Astrocyte (in vitro differentiated cells and primary cell): Measurements from ENCODE around the gene GBE1. TPM values are rescaled to one million over a fixed set of nuclear protein-coding genes. Genes with fewer than 3 reads are reported as not detected.

ENCODE experiments used
- DNase-seq: peaks from one replicate; pipeline ENCODE4 v3.0.0-alpha.2; 2010; ENCODE audit warnings: low read depth
- FAIRE-seq: peaks from 2 replicates; lab custom pipeline; 2011; peaks lifted over from hg19 to GRCh38; lab: Jason Lieb, UNC
- H2AFZ ChIP-seq: 2 replicates; pipeline ENCODE4 v1.6.0; 2012; ENCODE audit warnings: low read depth, low read length, inconsistent platforms
- H3K27ac ChIP-seq: 2 replicates; pipeline ENCODE4 v1.5.1; 2011; ENCODE audit warnings: low read depth, low read length, inconsistent platforms
- H3K27me3 ChIP-seq: 2 replicates; pipeline ENCODE4 v1.6.0; 2011; ENCODE audit warnings: low read length, inconsistent platforms; ENCODE audit not compliant: insufficient read depth
- H3K36me3 ChIP-seq: 2 replicates; pipeline ENCODE4 v1.5.1; 2011; ENCODE audit warnings: low read length, inconsistent platforms; ENCODE audit not compliant: insufficient read depth
- H3K4me1 ChIP-seq: 2 replicates; pipeline ENCODE4 v1.5.1; 2011; ENCODE audit warnings: low read length, inconsistent platforms; ENCODE audit not compliant: insufficient read depth
- H3K4me2 ChIP-seq: 2 replicates; pipeline ENCODE4 v1.6.0; 2012; ENCODE audit warnings: low read length, inconsistent platforms
- H3K4me3 ChIP-seq: 2 replicates; pipeline ENCODE4 v1.5.1; 2011; ENCODE audit warnings: low read depth, mild to moderate bottlenecking, low read length, inconsistent platforms; ENCODE audit not compliant: insufficient read depth
- H3K79me2 ChIP-seq: 2 replicates; pipeline ENCODE4 v1.6.0; 2012; ENCODE audit warnings: mild to moderate bottlenecking, low read length, inconsistent platforms; ENCODE audit not compliant: insufficient read depth
- H3K9ac ChIP-seq: 2 replicates; pipeline ENCODE4 v1.6.0; 2012; ENCODE audit warnings: mild to moderate bottlenecking, low read length, inconsistent platforms
- H3K9me3 ChIP-seq: 2 replicates; pipeline ENCODE4 v1.5.1; 2012; ENCODE audit warnings: low read depth, mild to moderate bottlenecking, low read length, inconsistent platforms; ENCODE audit not compliant: insufficient read depth
- H4K20me1 ChIP-seq: 2 replicates; pipeline ENCODE4 v1.6.0; 2012; ENCODE audit warnings: low read length, inconsistent platforms; ENCODE audit not compliant: insufficient read depth
- H3K27ac Mint-ChIP-seq: one replicate; pipeline ENCODE4 v1.8.0; 2021; ENCODE audit warnings: mild to moderate bottlenecking, mixed read lengths; ENCODE audit not compliant: unreplicated experiment
- H3K27me3 Mint-ChIP-seq: one replicate; pipeline ENCODE4 v1.8.0; 2021; ENCODE audit warnings: low read depth, mixed read lengths; ENCODE audit not compliant: unreplicated experiment
- H3K36me3 Mint-ChIP-seq: one replicate; pipeline ENCODE4 v1.8.0; 2021; ENCODE audit warnings: low read depth, mixed read lengths; ENCODE audit not compliant: unreplicated experiment
- H3K4me1 Mint-ChIP-seq: one replicate; pipeline ENCODE4 v1.8.0; 2021; ENCODE audit warnings: low read depth, mixed read lengths; ENCODE audit not compliant: unreplicated experiment
- H3K4me3 Mint-ChIP-seq: one replicate; pipeline ENCODE4 v1.8.0; 2021; ENCODE audit warnings: mild to moderate bottlenecking, moderate library complexity, mixed read lengths; ENCODE audit not compliant: unreplicated experiment
- H3K9me3 Mint-ChIP-seq: one replicate; pipeline ENCODE4 v1.8.0; 2021; ENCODE audit warnings: mild to moderate bottlenecking, mixed read lengths; ENCODE audit not compliant: unreplicated experiment
- EZH2 ChIP-seq: IDR thresholded peaks from 2 replicates; pipeline ENCODE4 v1.6.1; 2012; ENCODE audit warnings: mild to moderate bottlenecking, low read length, inconsistent platforms; ENCODE audit not compliant: insufficient read depth
- total RNA-seq: library from RNA; stranded (reverse); gene quantifications from 2 replicates; pipeline ENCODE4 v1.2.1, GENCODE V29; 2021
- TF ChIP-seq, protein P1 (sequence below): IDR thresholded peaks from 2 replicates; pipeline ENCODE4 v1.5.1; 2011; ENCODE audit warnings: low read depth, mild to moderate bottlenecking, inconsistent platforms, low read length, moderate library complexity; ENCODE audit not compliant: insufficient read depth

GBE1 gene
- total RNA-seq, 1 donor from 2014 or later = 58.6 TPM

- no peaks in the 10 kb centered on the region for H3K79me2 ChIP-seq
These were observed 207.1 kb downstream of the GBE1 start for GRCh38 chr3:81554388-81554787.

GRCh38 chr3:81550415-81550814 is 211.0 kb downstream of the GBE1 start:
- H4K20me1 ChIP-seq = no peaks in the 10 kb centered on the region
- H3K27me3 Mint-ChIP-seq = no peaks in the 10 kb centered on the region
- H3K36me3 Mint-ChIP-seq = peaks cover 20% of the 10 kb centered on the region
- FAIRE-seq (peak; percentile 39), DNase-seq (peak; percentile 35)
- H3K4me1 Mint-ChIP-seq = peaks cover 8% of the 10 kb centered on the region
- no peaks in the 10 kb centered on the region for H3K4me1 ChIP-seq
- no peak overlapping the region for H3K9ac ChIP-seq
- H3K27ac ChIP-seq = no peak overlapping the region
- H3K27me3 ChIP-seq = no peaks in the 10 kb centered on the region
- peaks cover 6% of the 10 kb centered on the region for H3K9me3 Mint-ChIP-seq
- H3K4me3 ChIP-seq = no peak overlapping the region
- H3K4me2 ChIP-seq = no peak overlapping the region
- H3K4me3 Mint-ChIP-seq = no peak overlapping the region
- H3K9me3 ChIP-seq = no peaks in the 10 kb centered on the region
- H3K36me3 ChIP-seq = no peaks in the 10 kb centered on the region
- H2AFZ ChIP-seq = no peak overlapping the region
- no peak overlapping the region for H3K27ac Mint-ChIP-seq
- TF ChIP-seq EZH2 = no peak
- TF ChIP-seq, protein P1, sequence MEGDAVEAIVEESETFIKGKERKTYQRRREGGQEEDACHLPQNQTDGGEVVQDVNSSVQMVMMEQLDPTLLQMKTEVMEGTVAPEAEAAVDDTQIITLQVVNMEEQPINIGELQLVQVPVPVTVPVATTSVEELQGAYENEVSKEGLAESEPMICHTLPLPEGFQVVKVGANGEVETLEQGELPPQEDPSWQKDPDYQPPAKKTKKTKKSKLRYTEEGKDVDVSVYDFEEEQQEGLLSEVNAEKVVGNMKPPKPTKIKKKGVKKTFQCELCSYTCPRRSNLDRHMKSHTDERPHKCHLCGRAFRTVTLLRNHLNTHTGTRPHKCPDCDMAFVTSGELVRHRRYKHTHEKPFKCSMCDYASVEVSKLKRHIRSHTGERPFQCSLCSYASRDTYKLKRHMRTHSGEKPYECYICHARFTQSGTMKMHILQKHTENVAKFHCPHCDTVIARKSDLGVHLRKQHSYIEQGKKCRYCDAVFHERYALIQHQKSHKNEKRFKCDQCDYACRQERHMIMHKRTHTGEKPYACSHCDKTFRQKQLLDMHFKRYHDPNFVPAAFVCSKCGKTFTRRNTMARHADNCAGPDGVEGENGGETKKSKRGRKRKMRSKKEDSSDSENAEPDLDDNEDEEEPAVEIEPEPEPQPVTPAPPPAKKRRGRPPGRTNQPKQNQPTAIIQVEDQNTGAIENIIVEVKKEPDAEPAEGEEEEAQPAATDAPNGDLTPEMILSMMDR = no peak
- H3K79me2 ChIP-seq = no peaks in the 10 kb centered on the region

More at GRCh38 chr3:81554388-81554787, 207.1 kb downstream of the GBE1 start:
- no peaks in the 10 kb centered on the region for H3K9me3 ChIP-seq
- no peaks in the 10 kb centered on the region for H3K27me3 Mint-ChIP-seq
- peaks cover 6% of the 10 kb centered on the region for H3K36me3 Mint-ChIP-seq
- H4K20me1 ChIP-seq = no peaks in the 10 kb centered on the region
- FAIRE-seq (no peak), DNase-seq (peak; percentile 83)
- H3K9ac ChIP-seq = no peak overlapping the region
- H3K4me3 ChIP-seq = no peak overlapping the region
- no peak for TF ChIP-seq EZH2
- TF ChIP-seq, protein P1 = no peak
- H3K27ac ChIP-seq = no peak overlapping the region
- peaks cover 3% of the 10 kb centered on the region for H3K9me3 Mint-ChIP-seq
- peaks cover 8% of the 10 kb centered on the region for H3K4me1 Mint-ChIP-seq
- H3K4me1 ChIP-seq = no peaks in the 10 kb centered on the region
- no peaks in the 10 kb centered on the region for H3K36me3 ChIP-seq
- H3K27ac Mint-ChIP-seq = peak overlapping the region; percentile 13
- H3K4me3 Mint-ChIP-seq = no peak overlapping the region
- H3K4me2 ChIP-seq = no peak overlapping the region
- H3K27me3 ChIP-seq = no peaks in the 10 kb centered on the region
- H2AFZ ChIP-seq = no peak overlapping the region

- Mint-ChIP-seq H3K4me3 (no peak overlapping the region), H3K9me3 (peaks cover 6% of the 10 kb centered on the region), H3K27ac (no peak overlapping the region), H3K27me3 (no peaks in the 10 kb centered on the region), H3K4me1 (peaks cover 5% of the 10 kb centered on the region), H3K36me3 (peaks cover 20% of the 10 kb centered on the region)
- DNase-seq = no peak
- Histone ChIP-seq H3K4me2 (no peak overlapping the region), H3K36me3 (no peaks in the 10 kb centered on the region), H4K20me1 (no peaks in the 10 kb centered on the region), H2AFZ (no peak overlapping the region), H3K9ac (no peak overlapping the region), H3K4me1 (no peaks in the 10 kb centered on the region), H3K9me3 (no peaks in the 10 kb centered on the region), H3K27me3 (no peaks in the 10 kb centered on the region), H3K4me3 (no peak overlapping the region), H3K79me2 (no peaks in the 10 kb centered on the region), H3K27ac (no peak overlapping the region)
- no peak for FAIRE-seq
- no peak for TF ChIP-seq EZH2
- TF ChIP-seq, protein P1 = no peak
These were observed 211.6 kb downstream of the GBE1 start for GRCh38 chr3:81549831-81550230.
